SK-N-MC (cell line): ENCODE data around the gene AFAP1.

ENCODE experiments used
- EZH2 ChIP-seq: fragments of 200-600 bp; sonication (generic); IDR thresholded peaks from one replicate; pipeline ENCODE4 v1.6.1; 2017; ENCODE audit warnings: antibody characterized with exemption
- FOXP2 ChIP-seq: optimal IDR thresholded peaks from 2 replicates; pipeline ENCODE3; 2011; ENCODE audit warnings: mild to moderate bottlenecking, moderate library complexity; ENCODE audit not compliant: insufficient read depth; ENCODE audit errors: extremely low read length, control extremely low read depth
- POLR2AphosphoS5 ChIP-seq: IDR thresholded peaks from 2 replicates; pipeline ENCODE4 v1.6.1; 2012; ENCODE audit warnings: mild to moderate bottlenecking, low read depth, low read length, borderline replicate concordance

DNA sequence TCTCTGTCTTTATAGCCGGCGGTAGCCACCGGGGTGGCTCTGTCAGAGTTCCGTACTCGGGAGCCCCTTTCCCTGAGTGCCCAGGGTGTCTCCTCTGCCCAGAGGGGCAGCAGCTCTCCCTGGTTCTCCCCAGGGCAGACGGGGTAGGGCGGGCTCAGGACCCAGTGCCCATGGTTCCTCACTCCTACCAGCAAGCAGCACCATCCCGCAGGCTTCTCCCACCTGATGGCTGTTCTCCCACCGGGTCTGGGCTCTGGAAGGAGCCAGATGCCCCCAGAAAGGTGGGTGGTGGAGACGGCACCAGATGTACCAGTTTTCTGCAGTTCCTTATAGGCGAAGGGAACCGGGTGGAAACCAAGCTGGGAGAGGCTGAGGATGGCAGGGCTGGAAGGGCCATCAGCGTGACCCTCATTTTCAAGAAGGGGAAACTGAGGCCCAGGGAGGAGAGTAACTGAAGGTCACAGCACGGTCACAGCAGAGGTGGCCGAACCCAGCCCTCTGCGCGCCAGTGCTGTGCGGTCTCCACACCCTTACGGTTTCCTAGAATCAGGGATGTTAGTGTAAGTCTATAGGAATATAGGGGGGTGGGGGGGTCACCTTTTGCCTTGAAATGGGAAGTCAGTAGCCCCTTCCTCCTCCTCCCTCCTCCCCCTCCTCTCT lies 198.7 kb downstream of the AFAP1 start:
- TF ChIP-seq EZH2 (no peak), POLR2AphosphoS5 (no peak), FOXP2 (no peak)
